ENCODE data around the gene CACNA1C. TPM values are rescaled to one million over a fixed set of nuclear protein-coding genes. Genes with fewer than 3 reads are reported as not detected.

CACNA1C gene
- polyA plus RNA-seq, 1 of the 3 experiments (the other 2 are of a cell fraction): 1.5 TPM

DNA sequence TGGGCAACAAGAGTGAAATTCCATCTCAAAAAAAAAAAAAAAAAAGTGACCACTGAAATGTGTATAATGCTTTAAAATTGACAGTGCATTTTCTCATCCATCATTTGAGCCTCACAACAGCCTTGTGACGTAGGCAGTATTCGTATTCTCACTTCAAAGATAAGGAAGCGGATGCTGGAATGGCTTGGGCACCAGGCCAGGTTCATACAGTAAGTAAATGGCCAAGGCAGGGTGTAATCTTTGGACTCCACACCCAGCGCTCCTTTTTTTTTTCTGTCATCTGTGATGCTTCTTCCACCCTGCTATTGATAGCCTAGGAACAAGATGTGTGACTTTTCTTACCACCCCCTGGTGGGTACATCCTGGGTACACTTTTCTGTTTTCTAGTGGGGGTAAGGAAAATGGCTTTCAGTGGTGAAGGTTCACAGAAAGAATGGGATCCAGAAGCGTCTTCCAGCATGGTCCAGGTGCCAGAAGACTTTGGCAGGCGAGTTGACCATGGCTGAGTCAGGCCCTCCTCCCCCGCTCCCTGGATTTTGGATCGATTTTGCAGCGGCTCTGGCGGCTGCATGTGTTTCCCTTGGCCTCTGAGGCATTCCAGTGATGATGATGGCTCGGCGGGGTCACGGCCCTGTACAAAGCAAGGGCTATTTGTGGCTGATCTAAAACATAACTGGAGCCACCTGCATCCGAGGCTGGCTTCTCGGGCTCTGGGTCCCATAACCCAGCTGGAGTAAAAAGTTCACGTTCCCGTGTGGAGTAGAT is 110.6 kb downstream of the CACNA1C start:
- no peak overlapping the region for H3K4me2 ChIP-seq
- H3K27me3 ChIP-seq (ENCODE audit: insufficient read depth): no peaks in the 10 kb centered on the region
- POLR2A ChIA-PET: no interaction called here
- peaks cover 0 to 7% of the 10 kb centered on the region in 2 experiments for H3K36me3 ChIP-seq (replicated peaks in 1 of 2; ENCODE audit: control insufficient read depth in 1 of 2, insufficient read depth in 2 of 2, low read length in 1 of 2)
- no peaks in the 10 kb centered on the region for H3K9me2 ChIP-seq
- no peaks in the 10 kb centered on the region for H3F3A ChIP-seq (replicated peaks; ENCODE audit: insufficient read depth)
- no peaks in the 10 kb centered on the region for H3K9me3 ChIP-seq
- CTCF ChIA-PET: no interaction called here
- no peak overlapping the region for H2AFZ ChIP-seq (ENCODE audit: low read depth)
- no peak for DNase-seq
- H3K79me2 ChIP-seq (ENCODE audit: insufficient read depth): no peaks in the 10 kb centered on the region
- 84% methylated on average over 10 of the region's 17 CpGs for WGBS (ENCODE audit: low lambda C conversion rate)
- no peak overlapping the region for H3K27ac ChIP-seq (ENCODE audit: low read depth in 2 of 2, low read length in 1 of 2)
- TF ChIP-seq TAF1 (IDR thresholded peaks at IDR 0.05; ENCODE audit: borderline replicate concordance, low read depth, low read length): no peak
- no peak for TF ChIP-seq MXI1 (IDR thresholded peaks at IDR 0.05; ENCODE audit: low read depth, low read length)
- TF ChIP-seq TCF12 (IDR thresholded peaks at IDR 0.05): no peak
- TF ChIP-seq NFIC (IDR thresholded peaks at IDR 0.05; ENCODE audit: borderline replicate concordance): no peak
- TF ChIP-seq SIN3A (IDR thresholded peaks at IDR 0.05; ENCODE audit: borderline replicate concordance, low read depth, low read length): no peak
- no peak for TF ChIP-seq RCOR1 (IDR thresholded peaks at IDR 0.05; ENCODE audit: low read length)
- TF ChIP-seq, protein P1, sequence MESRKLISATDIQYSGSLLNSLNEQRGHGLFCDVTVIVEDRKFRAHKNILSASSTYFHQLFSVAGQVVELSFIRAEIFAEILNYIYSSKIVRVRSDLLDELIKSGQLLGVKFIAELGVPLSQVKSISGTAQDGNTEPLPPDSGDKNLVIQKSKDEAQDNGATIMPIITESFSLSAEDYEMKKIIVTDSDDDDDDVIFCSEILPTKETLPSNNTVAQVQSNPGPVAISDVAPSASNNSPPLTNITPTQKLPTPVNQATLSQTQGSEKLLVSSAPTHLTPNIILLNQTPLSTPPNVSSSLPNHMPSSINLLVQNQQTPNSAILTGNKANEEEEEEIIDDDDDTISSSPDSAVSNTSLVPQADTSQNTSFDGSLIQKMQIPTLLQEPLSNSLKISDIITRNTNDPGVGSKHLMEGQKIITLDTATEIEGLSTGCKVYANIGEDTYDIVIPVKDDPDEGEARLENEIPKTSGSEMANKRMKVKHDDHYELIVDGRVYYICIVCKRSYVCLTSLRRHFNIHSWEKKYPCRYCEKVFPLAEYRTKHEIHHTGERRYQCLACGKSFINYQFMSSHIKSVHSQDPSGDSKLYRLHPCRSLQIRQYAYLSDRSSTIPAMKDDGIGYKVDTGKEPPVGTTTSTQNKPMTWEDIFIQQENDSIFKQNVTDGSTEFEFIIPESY (IDR thresholded peaks at IDR 0.05; ENCODE audit: borderline replicate concordance, low read depth): no peak
- TF ChIP-seq FOXM1 (IDR thresholded peaks at IDR 0.05; ENCODE audit: low read depth): no peak
- no peak overlapping the region for H3K9ac ChIP-seq
- no peak overlapping the region for H3K4me3 ChIP-seq (ENCODE audit: low read depth in 2 of 2, low read length in 1 of 2)
- no peaks in the 10 kb centered on the region for H4K20me1 ChIP-seq (ENCODE audit: insufficient read depth)
- H3K4me1 ChIP-seq (ENCODE audit: control insufficient read depth in 1 of 2, insufficient read depth in 2 of 2, low read depth in 1 of 2, low read length in 1 of 2): peaks cover 0 to 4% of the 10 kb centered on the region in 2 experiments; a peak in 1 of 4 replicates

DNA sequence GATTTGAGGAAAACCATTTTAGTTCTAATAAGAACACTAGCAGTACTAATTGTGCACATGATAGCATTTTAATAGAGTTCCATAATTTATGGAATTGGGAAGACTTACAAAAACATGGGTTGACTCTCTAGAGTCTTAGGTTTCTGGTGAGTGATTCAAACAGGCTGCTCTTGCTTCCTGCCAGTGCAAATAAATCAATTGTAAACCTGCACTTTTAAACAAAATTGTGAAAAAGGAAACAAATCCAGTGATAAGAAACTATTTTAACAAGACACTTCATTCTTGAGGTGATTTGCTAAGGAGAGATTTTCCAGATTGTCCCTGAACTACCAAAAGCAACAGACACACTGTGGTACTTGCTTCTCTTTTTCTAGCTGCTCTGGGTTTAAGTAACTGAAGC is 112.2 kb downstream of the CACNA1C start:
- ChIA-PET POLR2A (no interaction called here), CTCF (interaction anchor here (1.6 kb wide), 1 partner anchor 19 kb away, joined by 3 read pairs; no protein-coding TSS in a partner anchor)
- no peaks in the 10 kb centered on the region for H3K9me2 ChIP-seq
- peaks cover 0 to 11% of the 10 kb centered on the region in 2 experiments; a peak in 1 of 4 replicates for H3K4me1 ChIP-seq (ENCODE audit: control insufficient read depth in 1 of 2, insufficient read depth in 2 of 2, low read depth in 1 of 2, low read length in 1 of 2)
- H3K27me3 ChIP-seq (ENCODE audit: insufficient read depth): no peaks in the 10 kb centered on the region
- no peak overlapping the region for H3K9ac ChIP-seq
- no peak for DNase-seq
- TF ChIP-seq IRF3 (IDR thresholded peaks at IDR 0.05; ENCODE audit: low read depth, low read length): no peak
- H3K27ac ChIP-seq (ENCODE audit: low read depth in 2 of 2, low read length in 1 of 2): no peak overlapping the region
- H3K4me2 ChIP-seq: no peak overlapping the region
- H3K36me3 ChIP-seq (replicated peaks in 1 of 2; ENCODE audit: control insufficient read depth in 1 of 2, insufficient read depth in 2 of 2, low read length in 1 of 2): peaks cover 0 to 7% of the 10 kb centered on the region in 2 experiments
- no peaks in the 10 kb centered on the region for H3F3A ChIP-seq (replicated peaks; ENCODE audit: insufficient read depth)
- H2AFZ ChIP-seq (ENCODE audit: low read depth): no peak overlapping the region
- H3K79me2 ChIP-seq (ENCODE audit: insufficient read depth): no peaks in the 10 kb centered on the region
- H3K9me3 ChIP-seq: no peaks in the 10 kb centered on the region
- no peak overlapping the region for H3K4me3 ChIP-seq (ENCODE audit: low read depth in 2 of 2, low read length in 1 of 2)
- no peaks in the 10 kb centered on the region for H4K20me1 ChIP-seq (ENCODE audit: insufficient read depth)
